Left kidney (tissue), 2 donors: ENCODE measurements around the gene HES2. TPM values are rescaled to one million over a fixed set of nuclear protein-coding genes. Genes with fewer than 3 reads are reported as not detected.
"Not testable (repeated sequence)": the region's sequence is repeated elsewhere in the genome, so short reads cannot be mapped to it uniquely, and the experiment has no call there.

ENCODE experiments used
- DNase-seq: peaks from one replicate; pipeline ENCODE4 v3.0.0-alpha.2; 2013
- polyA plus RNA-seq: library from polyadenylated mRNA; unstranded; fragments of 120-200 nt; gene quantifications from one replicate; pipeline ENCODE4 v1.2.1, GENCODE V29; 2013; ENCODE audit not compliant: insufficient read length

HES2 gene
- polyA plus RNA-seq, 1 donor: 0.78 TPM

GRCh38 chr1:6418668-6419396 lies 887 bp downstream of the HES2 start:
- no peak for DNase-seq

DNA sequence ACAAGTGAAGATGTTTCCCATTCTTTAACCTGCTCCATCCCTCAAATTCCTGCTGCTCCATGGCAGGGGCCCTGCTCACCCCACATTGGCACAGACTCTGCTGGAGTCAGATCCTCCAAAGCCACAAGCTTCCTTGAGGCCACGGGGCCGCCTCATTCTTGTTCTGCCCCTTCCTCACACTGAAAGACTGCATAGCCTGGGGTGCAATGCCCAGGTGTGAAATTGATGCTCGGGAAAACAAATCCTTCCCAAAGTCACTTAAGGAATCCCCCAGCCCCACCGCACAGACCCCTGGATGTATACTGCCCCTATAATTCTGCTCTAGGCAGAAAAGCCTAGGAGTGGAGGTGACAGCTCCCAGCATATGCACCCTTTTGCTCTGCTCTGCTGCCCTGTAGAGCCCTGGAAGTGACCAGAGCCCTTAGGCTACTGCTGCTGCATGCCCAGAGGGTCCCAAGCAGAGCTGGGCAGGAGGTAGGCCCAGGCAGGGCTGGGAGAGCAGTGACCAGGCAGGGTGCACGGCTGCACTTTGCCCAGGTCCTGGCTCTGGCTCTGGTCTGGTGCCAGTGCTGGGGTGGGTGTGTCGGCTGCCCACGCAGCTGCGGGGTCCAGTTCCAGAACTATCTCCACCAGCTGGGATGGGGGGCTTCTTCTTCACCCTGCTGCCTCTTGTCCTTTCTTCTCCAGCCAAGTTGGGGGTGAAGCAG lies 1.6 kb downstream of the HES2 start:
- DNase-seq: no peak

- DNase-seq: no peak
Measured at GRCh38 chr1:6416906-6417305, 2.8 kb downstream of the HES2 start.

GRCh38 chr1:6416295-6416656 lies 3.4 kb downstream of the HES2 start:
- DNase-seq: no peak

DNA sequence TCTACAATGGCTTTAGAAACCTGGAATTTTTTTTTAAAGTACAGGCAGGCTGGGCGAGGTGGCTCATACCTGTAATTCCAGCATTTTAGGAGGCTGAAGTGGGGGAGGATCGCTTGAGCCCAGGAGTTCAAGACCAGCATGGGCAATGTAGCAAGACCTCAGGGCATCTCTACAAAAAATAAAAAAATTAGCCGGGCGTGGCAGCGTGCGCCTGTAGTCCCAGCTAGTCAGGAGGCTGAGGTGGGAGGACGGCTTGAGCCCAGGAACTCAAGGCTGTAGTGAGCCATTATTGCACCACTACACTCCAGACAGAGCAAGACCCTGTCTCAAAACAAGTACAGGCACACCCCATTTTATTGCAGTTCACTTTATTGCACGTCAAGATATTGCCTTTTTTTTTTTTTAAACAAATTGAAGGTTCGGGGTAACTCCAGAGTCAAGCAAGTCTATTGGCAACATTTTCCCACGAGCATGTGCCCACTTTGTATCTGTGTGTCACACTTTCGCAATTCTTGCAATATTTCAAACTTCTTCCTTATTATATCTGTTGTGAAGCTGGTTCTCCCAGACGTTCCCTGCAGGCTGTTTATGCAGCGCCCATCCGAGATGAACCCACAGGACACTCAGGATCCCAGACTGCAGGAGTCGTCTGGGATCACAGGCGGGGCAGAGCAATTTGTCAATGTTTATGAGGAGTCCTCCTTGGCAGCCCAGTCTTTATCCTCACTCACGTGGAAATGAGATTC lies 4.7 kb downstream of the HES2 start:
- no peak for DNase-seq

- DNase-seq: no peak
Measured at GRCh38 chr1:6414443-6414844, 5.3 kb downstream of the HES2 start.

DNA sequence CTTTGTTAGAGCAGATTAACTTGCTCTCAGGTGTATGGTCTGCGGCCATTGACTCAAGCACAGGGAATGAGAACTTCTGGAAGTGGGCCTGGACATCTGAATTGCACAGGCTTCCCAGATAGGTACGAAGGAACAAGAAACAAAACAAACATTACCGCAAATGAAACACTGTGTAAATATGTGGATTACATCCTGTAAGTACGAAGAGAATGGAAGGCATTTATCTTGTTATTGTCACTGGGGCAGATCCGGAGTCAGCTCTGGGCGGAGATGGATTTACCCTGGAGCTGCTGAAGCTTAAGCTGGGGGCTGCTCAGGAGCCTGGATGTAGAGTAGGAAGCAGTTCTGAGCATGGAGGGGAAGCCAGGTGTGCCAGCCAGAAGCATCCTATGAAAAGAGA lies 6.8 kb downstream of the HES2 start:
- DNase-seq: no peak

DNA sequence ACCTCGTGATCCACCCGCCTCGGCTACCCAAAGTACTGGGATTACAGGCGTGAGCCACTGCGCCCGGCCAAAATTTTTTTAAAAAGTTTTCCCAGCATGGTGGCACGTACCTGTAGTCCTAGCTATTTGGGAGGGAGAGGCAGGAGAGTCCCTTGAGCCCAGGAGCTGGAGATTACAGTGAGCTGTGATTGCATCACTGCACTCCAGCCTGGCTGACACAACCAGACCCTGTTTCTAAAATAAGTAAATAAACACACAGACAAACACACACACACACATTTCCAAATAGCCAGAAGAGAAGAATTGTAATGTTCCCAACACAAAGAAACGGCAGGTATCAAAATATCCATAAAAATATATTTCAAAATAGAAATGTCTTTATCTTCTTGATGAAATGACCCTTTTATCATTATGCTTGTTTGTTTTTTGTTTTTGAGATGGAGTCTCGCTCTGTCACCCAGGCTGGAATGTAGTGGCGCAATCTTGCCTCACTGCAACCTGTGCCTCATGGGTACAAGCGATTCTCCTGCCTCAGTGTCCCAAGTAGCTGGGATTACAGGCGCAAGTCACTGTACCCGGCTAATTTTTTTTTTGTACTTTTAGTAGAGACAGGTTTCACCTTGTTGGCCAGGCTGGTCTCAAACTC lies 9.3 kb downstream of the HES2 start:
- DNase-seq: no peak

- DNase-seq: no peak
Measured at GRCh38 chr1:6409733-6410132, 10.0 kb downstream of the HES2 start.

DNA sequence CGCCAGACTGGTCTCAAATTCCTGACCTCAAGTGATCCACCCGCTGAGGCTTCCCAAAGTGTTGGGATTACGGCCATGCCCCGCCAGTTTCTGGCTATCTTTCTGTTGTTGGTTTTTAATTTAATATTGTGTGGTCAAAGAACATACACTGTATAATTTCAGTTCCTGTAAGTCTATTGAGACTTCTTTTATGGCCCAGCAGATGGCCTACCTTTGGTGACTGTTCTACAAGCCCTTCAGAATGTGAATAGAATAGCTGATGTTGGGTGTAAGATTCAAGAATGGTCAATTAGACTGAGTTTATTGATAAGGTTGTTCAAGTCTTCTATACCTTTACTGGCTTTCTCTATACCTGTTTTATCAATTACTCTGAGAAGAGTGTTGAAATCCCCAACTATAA lies 10.7 kb downstream of the HES2 start:
- DNase-seq: no peak

DNA sequence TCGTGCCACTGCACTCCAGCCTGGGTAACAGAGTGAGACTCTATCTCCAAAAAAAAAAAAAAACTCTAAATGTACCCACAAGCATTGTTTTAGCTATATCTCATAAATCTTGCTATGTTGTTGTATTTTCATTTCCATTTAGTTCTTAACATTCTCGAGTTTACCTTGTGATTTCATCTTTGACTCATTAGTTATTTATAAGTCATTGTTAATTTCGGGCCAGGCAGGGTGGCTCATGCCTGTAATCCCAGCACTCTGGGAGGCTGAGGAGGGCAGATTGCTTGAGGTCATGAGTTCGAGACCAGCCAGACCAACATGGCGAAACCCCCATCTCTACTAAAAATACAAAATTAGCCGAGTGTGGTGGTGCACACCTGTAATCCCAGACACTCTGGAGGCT lies 11.7 kb downstream of the HES2 start:
- DNase-seq: no peak

- DNase-seq: no peak
Measured at GRCh38 chr1:6401673-6402072, 18.0 kb downstream of the HES2 start.

- no peak for DNase-seq
Measured at GRCh38 chr1:6399294-6399693, 20.4 kb downstream of the HES2 start.

DNA sequence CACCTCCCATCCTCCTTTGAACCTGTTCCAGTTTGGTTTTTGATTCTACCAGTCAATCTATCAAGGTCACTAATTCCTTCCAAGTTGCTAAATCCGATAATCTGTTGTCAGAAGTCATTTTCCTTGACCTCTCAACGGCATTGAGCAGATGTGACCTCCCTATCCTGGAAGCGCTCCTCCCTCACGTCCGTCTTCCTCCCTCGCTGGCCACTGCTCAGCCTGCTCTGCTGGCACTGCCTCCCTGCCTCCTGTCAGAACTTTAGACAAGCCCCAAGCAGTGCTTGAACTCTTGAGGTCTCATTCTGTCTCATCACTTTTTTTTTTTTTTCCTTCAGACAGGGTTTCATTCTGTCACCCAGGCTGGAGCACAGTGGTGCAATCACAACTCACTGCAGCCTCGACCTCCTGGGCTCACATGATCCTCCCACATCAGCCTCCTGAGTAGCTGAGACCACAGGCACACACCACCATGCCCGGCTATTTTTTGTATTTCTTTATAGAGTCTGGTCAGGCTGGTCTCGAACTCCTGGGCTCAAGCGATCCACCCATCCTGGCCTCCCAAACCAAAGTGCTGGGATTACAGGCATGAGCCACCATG lies 21.8 kb downstream of the HES2 start:
- no peak for DNase-seq

GRCh38 chr1:6396998-6397397 lies 22.7 kb downstream of the HES2 start:
- no peak for DNase-seq

DNA sequence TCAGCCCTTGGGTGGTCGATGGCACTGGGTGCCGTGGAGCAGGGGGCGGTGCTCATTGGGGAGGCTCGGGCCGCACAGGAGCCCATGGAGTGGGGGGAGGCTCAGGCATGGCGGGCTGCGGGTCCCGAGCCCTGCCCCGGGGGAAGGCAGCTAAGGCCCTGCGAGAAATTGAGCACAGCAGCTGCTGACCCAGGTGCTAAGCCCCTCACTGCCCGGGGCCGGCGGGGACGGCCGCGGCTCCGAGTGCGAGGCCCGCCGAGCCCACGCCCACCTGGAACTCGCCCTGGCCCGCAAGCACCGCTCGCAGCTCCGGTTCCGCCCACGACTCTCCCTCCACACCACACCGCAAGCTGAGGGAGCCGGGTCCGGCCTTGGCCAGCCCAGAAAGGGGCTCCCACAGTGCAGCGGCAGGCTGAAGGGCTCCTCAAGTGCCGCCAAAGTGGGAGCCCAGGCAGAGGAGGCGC lies 23.9 kb downstream of the HES2 start:
- DNase-seq: not testable (repeated sequence)

DNA sequence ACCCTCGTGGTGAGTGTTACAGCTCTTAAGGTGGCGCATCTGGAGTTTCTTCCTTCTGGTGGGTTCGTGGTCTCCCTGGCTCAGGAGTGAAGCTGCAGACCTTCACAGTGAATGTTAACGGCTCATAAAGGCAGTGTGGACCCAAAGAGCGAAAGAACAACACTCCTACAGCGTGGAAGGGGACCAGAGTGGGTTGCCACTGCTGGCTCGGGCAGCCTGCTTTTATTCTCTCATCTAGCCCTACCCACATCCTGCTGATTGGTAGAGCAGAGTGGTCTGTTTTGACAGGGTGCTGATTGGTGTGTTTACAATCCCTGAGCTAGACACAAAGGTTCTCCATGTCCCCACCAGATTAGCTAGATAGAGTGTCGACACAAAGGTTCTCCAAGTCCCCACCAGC lies 24.6 kb downstream of the HES2 start:
- not testable (repeated sequence) for DNase-seq

DNA sequence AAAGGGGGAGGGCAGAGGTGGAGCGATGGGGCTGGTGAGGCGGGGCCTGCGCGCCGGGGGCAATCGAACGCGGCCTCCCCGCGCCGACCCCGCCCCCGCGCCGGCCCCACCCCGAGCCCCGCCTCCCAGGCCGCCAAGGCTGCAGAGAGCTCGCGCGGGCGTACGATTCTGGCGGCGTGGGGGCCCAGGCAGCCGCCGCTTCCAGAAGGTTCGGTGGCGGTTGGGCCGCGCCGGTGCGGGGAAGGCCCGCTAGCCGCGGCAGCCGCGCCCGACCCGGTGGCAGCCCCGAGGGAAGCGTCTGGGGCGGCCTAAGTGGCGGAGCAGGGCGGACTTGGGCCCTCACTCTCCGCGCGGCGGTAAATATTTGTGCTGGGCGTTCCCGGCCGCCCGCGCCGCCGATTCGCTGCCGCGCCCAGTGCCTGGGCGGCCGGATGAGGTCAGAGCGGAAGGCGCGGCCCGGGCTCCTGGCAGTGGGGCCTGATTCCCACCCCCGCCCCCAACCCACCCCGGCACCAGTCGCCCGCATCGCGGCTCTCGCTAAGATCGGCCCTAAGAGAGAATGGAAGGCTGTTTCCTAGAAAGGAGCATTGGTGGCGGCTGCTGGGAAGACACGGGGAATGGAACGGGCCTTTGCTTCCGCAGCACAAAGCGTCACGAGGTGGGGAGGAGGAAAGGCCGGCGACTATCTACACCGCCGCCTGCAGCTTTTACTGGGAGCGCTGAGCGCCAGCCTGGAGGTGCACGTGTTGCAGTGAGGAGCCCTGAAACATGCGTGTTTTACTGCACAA lies 26.1 kb downstream of the HES2 start, which contains the start of gene ACOT7:
ACOT7 (minus strand) TSS at position 368 of the 788 bp plus-strand sequence. CDS start 368 bp downstream, outside the sequence.
- peak; percentile 89 for DNase-seq

DNA sequence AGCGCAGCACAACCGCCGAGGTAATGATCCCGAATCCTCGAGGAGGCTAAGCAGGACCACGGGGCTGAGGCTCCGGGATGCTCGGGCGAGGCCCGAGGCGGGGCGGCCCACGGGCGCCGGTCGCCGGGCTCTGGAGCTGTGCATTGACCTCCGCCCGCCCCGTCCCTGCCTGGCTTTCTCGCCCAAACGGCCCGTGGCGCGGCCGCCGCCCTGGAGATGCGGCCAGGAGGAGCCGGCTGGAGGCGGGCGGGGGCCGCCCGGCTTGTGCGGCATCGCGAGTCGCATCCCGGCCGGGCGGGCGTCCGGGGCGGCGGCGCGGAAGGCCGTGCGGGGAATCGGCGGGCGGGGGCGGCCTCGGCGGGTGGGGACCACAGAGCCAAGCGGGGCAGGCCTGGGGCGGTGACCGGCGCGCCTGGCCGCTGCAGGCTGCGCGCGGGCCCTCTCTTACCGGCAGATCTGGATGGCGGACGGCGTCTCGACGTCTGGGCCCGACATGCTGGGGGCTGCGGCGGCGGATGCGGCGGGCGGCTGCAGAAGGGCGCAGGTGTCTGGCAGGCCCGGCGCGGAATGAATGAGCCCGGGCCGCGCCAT lies 26.8 kb downstream of the HES2 start:
- no peak for DNase-seq

DNA sequence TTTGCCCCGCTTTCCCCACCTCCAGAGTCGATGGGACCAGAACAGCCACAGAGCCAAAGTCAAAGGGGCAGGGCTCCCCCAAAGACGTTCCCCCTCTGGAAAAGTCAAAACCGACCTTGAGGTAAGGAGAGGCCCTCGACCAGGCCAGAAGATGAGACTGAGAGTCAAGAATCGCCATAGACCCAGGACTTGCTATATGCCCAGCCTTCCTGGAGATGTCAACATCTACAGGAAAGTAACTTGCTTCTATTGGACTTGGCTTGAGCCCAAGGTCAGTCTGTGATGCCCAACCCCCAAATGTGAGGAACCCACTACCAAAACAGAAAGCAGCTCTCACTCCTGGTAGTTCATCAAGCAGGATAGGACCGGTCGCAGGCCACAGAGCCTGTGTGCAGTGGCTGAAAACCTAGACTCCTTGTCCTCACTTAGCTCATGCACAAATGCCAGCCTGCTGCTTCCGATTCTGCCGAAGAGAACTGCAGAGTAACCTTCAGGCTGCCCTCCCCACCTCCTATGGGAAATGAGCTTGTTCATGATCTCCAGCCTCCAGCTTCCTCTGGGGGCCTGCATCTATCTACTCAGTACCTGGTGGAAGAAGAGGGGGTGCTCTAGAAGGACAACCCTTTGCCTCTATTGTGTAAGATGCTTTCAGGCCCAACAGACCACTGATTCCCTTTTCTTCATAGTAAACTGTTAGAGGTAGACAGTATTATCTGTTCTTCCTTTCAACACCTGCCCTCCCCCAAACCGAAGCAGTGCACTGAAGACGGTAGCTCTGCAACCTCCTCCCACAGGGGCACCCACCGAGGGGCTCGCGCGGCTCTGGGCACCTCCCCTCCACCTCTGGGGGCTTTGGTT lies 27.5 kb downstream of the HES2 start:
- DNase-seq: no peak
